Islet precursor cell (in vitro differentiated cells): ENCODE results near the gene TCP11L2.
A peak's percentile ranks its signal among the peaks of the same experiment; 100 is the strongest.
"Not testable (repeated sequence)": the region's sequence is repeated elsewhere in the genome, so short reads cannot be mapped to it uniquely, and the experiment has no call there.

Experiments
- DNase-seq: peaks from one replicate; pipeline ENCODE4 v3.0.0-alpha.2; 2018

The TCP11L2 gene

GRCh38 chr12:106345746-106346145 is 43.2 kb downstream of the TCP11L2 start:
- DNase-seq = peak; percentile 91

- DNase-seq = no peak
Measured at GRCh38 chr12:106348411-106348810, 45.9 kb downstream of the TCP11L2 start.

GRCh38 chr12:106353175-106353574 is 50.6 kb downstream of the TCP11L2 start:
- DNase-seq = no peak

- peak; percentile 98 for DNase-seq
Measured at GRCh38 chr12:106357549-106358395, 55.2 kb downstream of the TCP11L2 start, which contains the start of gene POLR3B. POLR3B (plus strand) TSS chr12:106357748; CDS start chr12:106357880, 132 bp downstream.

- DNase-seq = no peak
Measured at GRCh38 chr12:106358396-106359241, 56.1 kb downstream of the TCP11L2 start.

- DNase-seq = no peak
Measured at GRCh38 chr12:106359646-106360399, 57.3 kb downstream of the TCP11L2 start.

- no peak for DNase-seq
Measured at GRCh38 chr12:106360400-106360994, 58.0 kb downstream of the TCP11L2 start.

- peak; percentile 23 for DNase-seq
Measured at GRCh38 chr12:106362971-106363370, 60.4 kb downstream of the TCP11L2 start.

GRCh38 chr12:106364261-106364660 is 61.7 kb downstream of the TCP11L2 start:
- no peak for DNase-seq

- no peak for DNase-seq
Measured at GRCh38 chr12:106369624-106370346, 67.3 kb downstream of the TCP11L2 start.

GRCh38 chr12:106378788-106379187 is 76.3 kb downstream of the TCP11L2 start:
- DNase-seq = no peak

GRCh38 chr12:106380954-106381353 is 78.4 kb downstream of the TCP11L2 start:
- DNase-seq = no peak

- not testable (repeated sequence) for DNase-seq
Measured at GRCh38 chr12:106381866-106382265, 79.3 kb downstream of the TCP11L2 start.

GRCh38 chr12:106386813-106387535 is 84.4 kb downstream of the TCP11L2 start:
- DNase-seq = no peak

- DNase-seq = no peak
Measured at GRCh38 chr12:106387848-106388377, 85.4 kb downstream of the TCP11L2 start.

GRCh38 chr12:106389151-106389550 is 86.6 kb downstream of the TCP11L2 start:
- no peak for DNase-seq

- DNase-seq = no peak
Measured at GRCh38 chr12:106392759-106393158, 90.2 kb downstream of the TCP11L2 start.
